Renal cortex interstitium (tissue), 11 donors: ENCODE data around the gene TACC2. TPM values are rescaled to one million over a fixed set of nuclear protein-coding genes. Genes with fewer than 3 reads are reported as not detected.

Source experiments
- DNase-seq, 11 donors: peaks; one replicate each; pipeline ENCODE4 v3.0.0-alpha.2; 2013; ENCODE audit warnings: low read depth in 9 of 11, low spot score in 4 of 11; ENCODE audit errors: extremely low read depth in 1 of 11
- polyA plus RNA-seq, 3 donors: library from polyadenylated mRNA; unstranded; fragments of 120-200 nt; gene quantifications; one replicate each; pipeline ENCODE4 v1.2.1, GENCODE V29; 2013; ENCODE audit not compliant: insufficient read length in 3 of 3

Gene TACC2
- polyA plus RNA-seq, 3 donors = 42.0 to 55.4 (median 50.1) TPM

- DNase-seq = no peak
Observed at GRCh38 chr10:122128357-122128756, 139.4 kb downstream of the TACC2 start.

GRCh38 chr10:122130474-122131110, 141.6 kb downstream of the TACC2 start:
- no peak for DNase-seq

GRCh38 chr10:122132331-122132755, 143.4 kb downstream of the TACC2 start:
- no peak for DNase-seq

- no peak for DNase-seq
Observed at GRCh38 chr10:122132882-122133565, 144.1 kb downstream of the TACC2 start.

GRCh38 chr10:122135251-122136025, 146.5 kb downstream of the TACC2 start:
- no peak for DNase-seq

- DNase-seq = no peak
Observed at GRCh38 chr10:122138831-122139625, 150.1 kb downstream of the TACC2 start.

GRCh38 chr10:122139627-122140170, 150.7 kb downstream of the TACC2 start:
- no peak for DNase-seq

- no peak for DNase-seq
Observed at GRCh38 chr10:122140461-122140902, 151.5 kb downstream of the TACC2 start.

- DNase-seq = no peak
Observed at GRCh38 chr10:122140941-122141623, 152.1 kb downstream of the TACC2 start.

GRCh38 chr10:122141821-122142640, 153.1 kb downstream of the TACC2 start:
- no peak for DNase-seq

- DNase-seq = no peak
Observed at GRCh38 chr10:122142641-122143237, 153.8 kb downstream of the TACC2 start.

- no peak for DNase-seq
Observed at GRCh38 chr10:122143238-122143841, 154.4 kb downstream of the TACC2 start.

GRCh38 chr10:122144199-122144598, 155.2 kb downstream of the TACC2 start:
- DNase-seq = no peak

- DNase-seq = no peak
Observed at GRCh38 chr10:122145113-122145512, 156.2 kb downstream of the TACC2 start.

- DNase-seq = no peak
Observed at GRCh38 chr10:122147663-122148062, 158.7 kb downstream of the TACC2 start.

GRCh38 chr10:122148876-122149560, 160.1 kb downstream of the TACC2 start:
- no peak for DNase-seq
